Lower lobe of right lung (tissue), 2 donors: ENCODE measurements around the gene TLE2. TPM values are rescaled to one million over a fixed set of nuclear protein-coding genes. Genes with fewer than 3 reads are reported as not detected.
"Not testable (repeated sequence)": the region's sequence is repeated elsewhere in the genome, so short reads cannot be mapped to it uniquely, and the experiment has no call there.

Source experiments
- ATAC-seq, 2 donors: fragments of 200-7000 bp; cut with Tn5 transposase; one replicate each; pipeline ENCODE4 v1.9.1; 2020 to 2022; ENCODE audit warnings: mild to moderate bottlenecking in 2 of 2, moderate library complexity in 2 of 2
- DNase-seq: peaks from one replicate; pipeline ENCODE4 v3.0.0-alpha.2; 2020
- H3K27ac ChIP-seq: fragments of 200-600 bp; one replicate; pipeline ENCODE4 v1.8.0; 2022
- H3K27me3 ChIP-seq: fragments of 200-600 bp; one replicate; pipeline ENCODE4 v1.8.0; 2022; ENCODE audit warnings: low read depth
- H3K36me3 ChIP-seq: fragments of 200-600 bp; one replicate; pipeline ENCODE4 v1.8.0; 2022; ENCODE audit warnings: mild to moderate bottlenecking
- H3K4me1 ChIP-seq: fragments of 200-600 bp; one replicate; pipeline ENCODE4 v1.8.0; 2022
- H3K4me3 ChIP-seq: fragments of 200-600 bp; one replicate; pipeline ENCODE4 v1.8.0; 2022; ENCODE audit warnings: mild to moderate bottlenecking
- H3K9me3 ChIP-seq: fragments of 200-600 bp; one replicate; pipeline ENCODE4 v1.8.0; 2022
- intact Hi-C: fragments of 100-400 bp; cut with DNase I; formaldehyde crosslinking; loops from one replicate; pipeline ENCODE4 v1.11.0; 2022
- total RNA-seq: library from RNA; stranded (reverse); fragmentation: NEBNext Ultra II Directional; extraction: Animal tissue kit (Norgen Biotek cat#: 25700); gene quantifications from one replicate; pipeline ENCODE4 v1.2.1, GENCODE V29; 2021
- TF ChIP-seq, protein P1 (sequence below): fragments of 200-600 bp; IDR thresholded peaks from one replicate; pipeline ENCODE4 v1.8.0; 2022; ENCODE audit warnings: antibody characterized with exemption, mild to moderate bottlenecking
- donor health status: DM: no; HTN: yes; CAD: no; lungs with severe emphysema.

Gene TLE2
- total RNA-seq, 1 donor from 2014 or later = 42.7 TPM

DNA sequence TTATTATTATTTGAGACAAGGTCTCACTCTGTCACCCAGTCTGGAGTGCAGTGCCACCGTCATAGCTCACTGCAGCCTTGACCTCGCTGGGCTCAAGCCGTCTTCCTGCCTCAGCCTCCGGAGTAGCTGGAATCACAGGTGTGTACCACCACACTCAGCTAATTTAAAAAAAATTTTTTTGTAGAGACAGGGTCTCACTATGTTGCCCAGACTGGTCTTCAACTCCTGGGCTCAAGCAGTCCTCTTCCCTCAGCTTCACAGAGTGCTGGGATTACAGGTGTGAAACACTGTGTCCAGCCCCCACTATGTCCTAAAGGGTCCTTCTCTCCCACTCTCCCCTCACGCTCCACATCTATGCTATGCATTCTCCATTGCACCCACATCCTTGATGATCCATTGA lies 9.1 kb upstream of the TLE2 start:
- Histone ChIP-seq H3K4me3 (no peak overlapping the region), H3K27me3 (peaks cover 4% of the 10 kb centered on the region), H3K9me3 (no peaks in the 10 kb centered on the region), H3K27ac (no peak overlapping the region), H3K36me3 (no peaks in the 10 kb centered on the region), H3K4me1 (peaks cover 18% of the 10 kb centered on the region)
- ATAC-seq (no peak), DNase-seq (no peak)
- intact Hi-C loops = no loop called here
- TF ChIP-seq, protein P1, sequence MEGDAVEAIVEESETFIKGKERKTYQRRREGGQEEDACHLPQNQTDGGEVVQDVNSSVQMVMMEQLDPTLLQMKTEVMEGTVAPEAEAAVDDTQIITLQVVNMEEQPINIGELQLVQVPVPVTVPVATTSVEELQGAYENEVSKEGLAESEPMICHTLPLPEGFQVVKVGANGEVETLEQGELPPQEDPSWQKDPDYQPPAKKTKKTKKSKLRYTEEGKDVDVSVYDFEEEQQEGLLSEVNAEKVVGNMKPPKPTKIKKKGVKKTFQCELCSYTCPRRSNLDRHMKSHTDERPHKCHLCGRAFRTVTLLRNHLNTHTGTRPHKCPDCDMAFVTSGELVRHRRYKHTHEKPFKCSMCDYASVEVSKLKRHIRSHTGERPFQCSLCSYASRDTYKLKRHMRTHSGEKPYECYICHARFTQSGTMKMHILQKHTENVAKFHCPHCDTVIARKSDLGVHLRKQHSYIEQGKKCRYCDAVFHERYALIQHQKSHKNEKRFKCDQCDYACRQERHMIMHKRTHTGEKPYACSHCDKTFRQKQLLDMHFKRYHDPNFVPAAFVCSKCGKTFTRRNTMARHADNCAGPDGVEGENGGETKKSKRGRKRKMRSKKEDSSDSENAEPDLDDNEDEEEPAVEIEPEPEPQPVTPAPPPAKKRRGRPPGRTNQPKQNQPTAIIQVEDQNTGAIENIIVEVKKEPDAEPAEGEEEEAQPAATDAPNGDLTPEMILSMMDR = no peak

DNA sequence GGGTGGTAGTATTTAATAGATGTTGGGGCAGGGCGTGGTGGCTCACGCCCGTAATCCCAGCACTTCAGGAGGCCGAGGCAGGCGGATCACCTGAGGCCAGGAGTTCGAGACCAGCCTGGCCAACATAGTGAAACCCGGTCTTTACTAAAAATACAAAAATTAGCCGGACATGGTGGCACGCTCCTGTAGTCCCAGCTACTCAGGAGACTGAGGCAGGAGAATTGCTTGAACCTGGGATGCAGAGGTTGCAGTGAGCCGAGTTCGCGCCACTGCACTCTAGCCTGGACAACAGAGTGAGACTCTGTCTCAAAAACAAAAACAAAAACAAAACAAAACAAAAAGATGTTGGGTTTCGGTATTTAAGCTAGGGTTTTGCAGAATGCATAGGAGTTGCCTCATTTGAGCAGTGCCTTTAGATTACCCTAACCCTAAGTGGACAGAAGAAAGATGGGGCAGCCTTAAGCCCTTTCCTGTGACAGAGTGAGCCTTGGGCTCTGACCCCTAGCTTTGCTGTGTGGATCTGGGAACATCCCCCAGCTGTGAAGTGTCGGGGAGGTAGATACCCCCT lies 8.0 kb upstream of the TLE2 start:
- H3K9me3 ChIP-seq, H3K36me3 ChIP-seq, DNase-seq, ATAC-seq, intact Hi-C loops, H3K27me3 ChIP-seq: not testable (repeated sequence)
- Histone ChIP-seq H3K4me1 (peaks cover 18% of the 10 kb centered on the region), H3K27ac (peak overlapping the region; percentile 90), H3K4me3 (peak overlapping the region; percentile 67)

DNA sequence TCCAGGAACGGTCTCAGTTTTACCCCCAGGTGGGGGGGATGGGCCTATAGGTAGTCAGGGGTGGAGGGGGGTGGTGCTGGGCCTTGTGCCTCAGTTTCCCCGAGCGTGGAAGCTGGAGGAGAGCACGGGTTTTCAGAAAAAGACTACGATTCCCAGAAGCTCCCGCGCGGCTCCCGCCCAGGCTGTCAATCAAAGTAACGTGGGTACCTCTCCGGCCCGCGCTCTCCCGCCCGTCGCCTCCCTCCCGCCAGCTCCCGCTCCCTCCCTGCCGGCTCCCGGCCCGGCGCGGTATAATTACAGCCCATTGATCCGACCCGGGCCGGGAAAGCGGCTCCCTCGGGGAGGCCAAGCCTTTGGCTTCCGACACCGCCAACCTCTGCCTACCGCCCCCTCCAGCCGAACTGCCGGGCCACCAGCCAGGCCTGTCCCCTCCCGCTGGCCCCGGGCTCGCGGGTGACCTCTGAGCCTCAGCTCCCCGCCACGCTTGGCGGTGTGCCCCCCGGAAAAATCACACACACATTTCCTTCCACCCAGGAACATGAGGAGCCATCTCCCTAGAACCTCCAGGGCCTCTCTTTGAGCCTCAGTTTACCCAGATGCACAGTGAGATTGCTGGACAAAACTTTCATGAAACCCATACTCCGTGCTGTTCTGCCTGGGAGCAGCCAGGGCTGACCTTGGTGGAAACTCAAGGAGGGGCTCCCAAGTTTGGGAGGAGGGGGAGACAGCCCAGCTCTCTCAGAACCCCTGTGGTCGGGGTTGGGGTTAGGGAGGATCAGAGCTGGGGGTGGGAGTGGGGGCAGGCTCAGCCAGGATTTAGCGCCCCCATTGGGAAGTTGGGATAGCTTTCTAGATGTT lies 7.3 kb upstream of the TLE2 start:
- intact Hi-C loops = no loop called here
- peak overlapping the region; percentile 90 for H3K27ac ChIP-seq
- peak; percentile 91 to 94 for ATAC-seq

DNA sequence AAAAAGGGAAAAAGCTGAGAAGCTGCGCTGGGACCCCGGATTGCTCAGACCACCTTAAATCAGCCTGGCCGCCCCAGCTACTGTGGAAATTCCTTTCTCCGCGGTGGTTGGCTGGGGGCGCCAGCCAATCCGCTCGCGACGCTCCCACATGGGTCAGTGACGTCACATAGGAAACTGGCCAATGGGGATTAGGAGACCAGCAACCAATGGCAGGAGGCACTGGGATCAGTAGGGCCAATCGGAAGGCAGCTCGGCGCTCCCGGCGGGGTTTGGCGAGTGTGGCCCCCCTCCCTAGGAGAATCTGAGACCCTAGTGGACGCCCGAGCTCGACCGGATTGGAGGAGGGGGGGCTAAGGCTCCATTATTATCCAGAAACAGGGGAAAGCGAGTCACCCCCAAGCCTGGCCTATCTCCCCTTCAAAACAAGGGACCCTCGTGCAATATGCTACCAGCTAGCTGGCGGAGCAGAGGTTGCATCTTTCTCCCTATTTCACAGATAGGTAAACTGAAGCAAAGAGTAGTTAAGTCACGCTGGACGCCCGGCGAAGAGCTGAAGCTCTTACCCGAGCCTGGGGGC lies 6.5 kb upstream of the TLE2 start:
- TF ChIP-seq, protein P1 = peak; percentile 12
- Histone ChIP-seq H3K27ac (peak overlapping the region; percentile 90), H3K36me3 (no peaks in the 10 kb centered on the region), H3K27me3 (no peaks in the 10 kb centered on the region), H3K4me3 (peak overlapping the region; percentile 67), H3K4me1 (peaks cover 18% of the 10 kb centered on the region), H3K9me3 (no peaks in the 10 kb centered on the region)
- DNase-seq = peak; percentile 97
- ATAC-seq = peak; percentile 97 to 98
- intact Hi-C loops = no loop called here

More for the DNA sequence above, 7.3 kb upstream of the TLE2 start:
- TF ChIP-seq, protein P1 = no peak
- no peaks in the 10 kb centered on the region for H3K9me3 ChIP-seq
- peak overlapping the region; percentile 67 for H3K4me3 ChIP-seq
- H3K27me3 ChIP-seq = no peaks in the 10 kb centered on the region
- no peaks in the 10 kb centered on the region for H3K36me3 ChIP-seq
- DNase-seq = peak; percentile 93
- H3K4me1 ChIP-seq = peaks cover 18% of the 10 kb centered on the region

DNA sequence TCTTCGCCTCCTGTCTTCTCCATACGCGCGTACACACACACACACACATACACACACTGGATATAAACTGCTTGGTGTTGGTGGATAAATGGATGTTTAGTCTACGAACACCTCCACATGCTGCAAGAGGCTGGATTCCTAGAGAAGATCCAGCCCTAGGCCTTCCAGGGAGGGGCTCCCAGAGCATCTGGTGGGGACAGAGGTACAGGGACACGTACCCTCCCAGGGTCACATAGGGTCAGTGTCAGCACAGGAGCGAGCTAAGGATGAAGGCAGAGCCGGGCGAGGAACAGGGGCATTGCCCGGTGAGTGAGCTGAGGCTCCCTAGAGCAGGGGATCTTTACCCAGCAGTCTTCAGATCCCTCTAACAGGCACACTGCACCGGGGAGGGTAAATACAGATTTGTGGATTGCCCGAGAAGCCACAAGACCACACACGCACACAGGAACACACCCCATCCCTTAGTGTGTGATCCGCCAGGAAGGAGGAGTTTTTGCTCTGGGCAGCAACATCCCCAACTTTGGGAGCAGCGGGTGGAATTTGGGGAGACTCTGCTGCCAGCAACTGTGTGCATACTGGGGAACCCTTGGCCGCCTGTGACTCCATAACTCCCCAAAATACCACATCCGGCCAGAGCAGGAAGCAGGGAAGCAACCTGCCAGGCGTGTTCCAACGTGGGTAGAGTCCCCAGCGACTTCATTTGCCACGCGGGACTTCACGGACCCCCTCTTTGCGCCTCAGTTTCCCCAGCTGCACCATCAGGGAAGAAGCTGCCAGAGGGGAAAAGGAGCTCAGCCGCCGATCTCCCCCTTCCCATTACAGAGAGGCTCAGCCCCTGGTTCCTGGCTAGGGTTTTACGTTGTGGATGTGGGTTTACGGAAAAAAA lies 5.8 kb upstream of the TLE2 start:
- TF ChIP-seq, protein P1 = no peak
- peak; percentile 60 for DNase-seq
- peak overlapping the region; percentile 67 for H3K4me3 ChIP-seq
- H3K36me3 ChIP-seq = no peaks in the 10 kb centered on the region
- H3K27me3 ChIP-seq = no peaks in the 10 kb centered on the region
- H3K9me3 ChIP-seq = no peaks in the 10 kb centered on the region
- peak overlapping the region; percentile 90 for H3K27ac ChIP-seq
- intact Hi-C loops = no loop called here
- peaks cover 19% of the 10 kb centered on the region for H3K4me1 ChIP-seq
- ATAC-seq = peak; percentile 4 to 9
